GM21390 (cell line): ENCODE measurements around the gene BOC.

Experiments
- ATAC-seq: cut with Tn5 transposase; IDR thresholded peaks from one replicate; pipeline ENCODE4 v1.9.1; 2021; ENCODE audit not compliant: unreplicated experiment

The BOC gene

GRCh38 chr3:113284453-113285050 is 73.2 kb downstream of the BOC start:
- ATAC-seq = no peak

- no peak for ATAC-seq
Measured at GRCh38 chr3:113285226-113285625, 73.9 kb downstream of the BOC start.

- ATAC-seq = no peak
Measured at GRCh38 chr3:113285741-113286140, 74.4 kb downstream of the BOC start.

- no peak for ATAC-seq
Measured at GRCh38 chr3:113286524-113286923, 75.2 kb downstream of the BOC start.

- no peak for ATAC-seq
Measured at GRCh38 chr3:113287111-113287802, 75.9 kb downstream of the BOC start.

- no peak for ATAC-seq
Measured at GRCh38 chr3:113287803-113288648, 76.7 kb downstream of the BOC start.

GRCh38 chr3:113288881-113289280 is 77.5 kb downstream of the BOC start:
- no peak for ATAC-seq

GRCh38 chr3:113291572-113291971 is 80.2 kb downstream of the BOC start:
- ATAC-seq = no peak

GRCh38 chr3:113292933-113293332 is 81.6 kb downstream of the BOC start:
- ATAC-seq = no peak

GRCh38 chr3:113293348-113293747 is 82.0 kb downstream of the BOC start:
- no peak for ATAC-seq

GRCh38 chr3:113295463-113295862 is 84.1 kb downstream of the BOC start:
- no peak for ATAC-seq

GRCh38 chr3:113297287-113297686 is 85.9 kb downstream of the BOC start:
- no peak for ATAC-seq

GRCh38 chr3:113297841-113298240 is 86.5 kb downstream of the BOC start:
- no peak for ATAC-seq

- ATAC-seq = no peak
Measured at GRCh38 chr3:113300596-113300995, 89.2 kb downstream of the BOC start.

GRCh38 chr3:113304102-113304501 is 92.7 kb downstream of the BOC start:
- ATAC-seq = no peak

GRCh38 chr3:113304856-113305540 is 93.6 kb downstream of the BOC start:
- ATAC-seq = no peak

GRCh38 chr3:113310960-113311359 is 99.6 kb downstream of the BOC start:
- no peak for ATAC-seq

GRCh38 chr3:113312416-113312815 is 101.1 kb downstream of the BOC start:
- ATAC-seq = no peak

- no peak for ATAC-seq
Measured at GRCh38 chr3:113314923-113315322, 103.6 kb downstream of the BOC start.

- no peak for ATAC-seq
Measured at GRCh38 chr3:113329757-113330156, 118.4 kb downstream of the BOC start.

GRCh38 chr3:113330742-113331141 is 119.4 kb downstream of the BOC start:
- ATAC-seq = no peak
